ENCODE measurements around the gene KHK. TPM values are rescaled to one million over a fixed set of nuclear protein-coding genes. Genes with fewer than 3 reads are reported as not detected.

KHK gene
- total and polyA plus RNA-seq, 2 of the 8 experiments (the other 6 are each of a cell fraction or from before 2014, with no cell fraction given), result 11.0 to 17.7 TPM

DNA sequence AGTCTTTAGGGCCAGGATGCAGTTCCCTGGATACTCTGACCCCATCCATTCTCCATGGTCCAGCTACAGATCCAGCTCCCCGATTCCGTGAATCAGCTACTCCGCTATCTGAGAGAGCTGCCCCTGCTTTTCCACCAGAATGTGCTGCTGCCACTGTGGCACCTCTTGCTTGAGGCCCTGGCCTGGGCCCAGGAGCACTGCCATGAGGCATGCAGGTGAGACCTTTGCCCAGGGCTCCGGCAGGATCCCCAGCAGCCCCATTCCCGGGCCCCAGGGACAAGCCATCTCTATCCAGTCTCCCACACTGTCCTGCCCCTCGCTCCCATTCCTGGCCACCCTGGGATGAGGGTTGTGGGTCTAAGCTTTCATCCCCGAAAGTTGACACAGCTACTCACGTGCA lies 46.3 kb upstream of the KHK start:
- H2BK12ac ChIP-seq (ENCODE audit: low read depth, low read length), result no peak overlapping the region
- H3K9me3 ChIP-seq (ENCODE audit: insufficient read depth in 2 of 2, low read depth in 1 of 2, low read length in 1 of 2), result no peaks in the 10 kb centered on the region
- FAIRE-seq (no peak), DNase-seq (ENCODE audit: low read depth in 1 of 2, low spot score in 2 of 2) (no peak)
- no peak overlapping the region for H3K56ac ChIP-seq (replicated peaks; ENCODE audit: insufficient read length, low read depth, low read length)
- H3K27ac ChIP-seq (ENCODE audit: low read depth, low read length), result no peak overlapping the region
- no peaks in the 10 kb centered on the region for H3K23me2 ChIP-seq (ENCODE audit: low read depth, low read length)
- H4K5ac ChIP-seq (ENCODE audit: insufficient read length, low read depth, low read length), result no peak overlapping the region
- no peaks in the 10 kb centered on the region for H3K4me1 ChIP-seq (replicated peaks in 1 of 4; ENCODE audit: control insufficient read depth in 3 of 4, insufficient read depth in 4 of 4, low read length in 3 of 4)
- no peak overlapping the region for H3K18ac ChIP-seq (ENCODE audit: extremely low read depth, low read length)
- no peaks in the 10 kb centered on the region for H3K79me2 ChIP-seq (ENCODE audit: control insufficient read depth in 1 of 2, insufficient read depth in 2 of 2, low read length in 2 of 2)
- no peaks in the 10 kb centered on the region for H3K27me3 ChIP-seq (replicated peaks in 1 of 4; ENCODE audit: control insufficient read depth in 3 of 4, extremely low read depth in 1 of 4, insufficient read depth in 3 of 4, low read length in 3 of 4)
- H2BK120ac ChIP-seq (replicated peaks; ENCODE audit: low read depth, low read length), result no peak overlapping the region
- no peak overlapping the region for H3K14ac ChIP-seq (ENCODE audit: insufficient read length)
- H2BK5ac ChIP-seq (ENCODE audit: low read depth, low read length), result no peak overlapping the region
- no peak overlapping the region for H3K4me3 ChIP-seq (ENCODE audit: extremely low read depth in 1 of 4, insufficient read depth in 2 of 4, low read depth in 3 of 4, low read length in 4 of 4)
- no peak overlapping the region for H3K4ac ChIP-seq (replicated peaks; ENCODE audit: insufficient read length, low read depth, low read length)
- H2AFZ ChIP-seq (ENCODE audit: low read length), result no peak overlapping the region
- ChIA-PET CTCF (ENCODE audit: partially characterized antibody) (interaction anchor here (1.2 to 7.3 kb wide), 4 partner anchors 9 to 194 kb away, joined by 3 to 41 read pairs (median 3); no protein-coding TSS in a partner anchor), POLR2A (ENCODE audit: partially characterized antibody) (interaction anchor here (1.0 to 6.0 kb wide), 5 partner anchors 9 to 28 kb away, joined by 3 to 42 read pairs (median 4); partner anchors contain the start of gene AGBL5)
- H2BK15ac ChIP-seq (ENCODE audit: low read length), result no peak overlapping the region
- no peak overlapping the region for H2AK5ac ChIP-seq (ENCODE audit: low read depth, low read length)
- H4K20me1 ChIP-seq (replicated peaks in 1 of 2; ENCODE audit: control insufficient read depth in 1 of 2, insufficient read depth in 2 of 2, low read length in 2 of 2), result peaks cover 2 to 6% of the 10 kb centered on the region in 2 experiments
- no peak overlapping the region for H4K91ac ChIP-seq (replicated peaks; ENCODE audit: insufficient read length, low read length)
- H2BK20ac ChIP-seq (ENCODE audit: low read length), result no peak overlapping the region
- no peak overlapping the region for H3K23ac ChIP-seq (ENCODE audit: insufficient read length)
- H3K9ac ChIP-seq (replicated peaks in 1 of 4; ENCODE audit: extremely low read depth in 1 of 4, low read depth in 3 of 4, low read length in 3 of 4), result no peak overlapping the region
- no peak overlapping the region for H4K8ac ChIP-seq (ENCODE audit: extremely low read depth, insufficient read depth, low read length)
- no peak overlapping the region for H3K4me2 ChIP-seq (ENCODE audit: insufficient read depth in 1 of 2, low read depth in 2 of 2, low read length in 2 of 2)
- H3K79me1 ChIP-seq (ENCODE audit: low read depth, low read length), result no peaks in the 10 kb centered on the region
- WGBS, 2 experiments (ENCODE audit: extremely low coverage in 1 of 2, insufficient coverage in 1 of 2, insufficient read length in 1 of 2, insufficient replicate concordance in 2 of 2, low coverage in 1 of 2, low lambda C conversion rate in 2 of 2, missing lambda C conversion rate in 1 of 2), result 97% methylated on average over 8 of the region's 8 CpGs; no CpG with 5 or more reads in 1 of the 2 experiments
- H3K36me3 ChIP-seq (ENCODE audit: control insufficient read depth in 2 of 4, insufficient read depth in 4 of 4, low read length in 3 of 4), result peaks cover 21 to 51% (median 40%) of the 10 kb centered on the region in 4 experiments; a peak in 7 of 8 replicates
- TF ChIP-seq SUZ12 (IDR thresholded peaks at IDR 0.05; ENCODE audit: low read length) (no peak), BRCA1 (IDR thresholded peaks at IDR 0.05; ENCODE audit: low read depth, low read length) (no peak), TCF12 (IDR thresholded peaks at IDR 0.05; ENCODE audit: low read depth, low read length) (no peak), KDM5A (IDR thresholded peaks at IDR 0.05; ENCODE audit: low read length) (no peak), RNF2 (IDR thresholded peaks at IDR 0.05; ENCODE audit: borderline replicate concordance, low read depth, low read length, missing control alignments, poor library complexity, severe bottlenecking) (no peak), CEBPB (IDR thresholded peaks at IDR 0.05; ENCODE audit: low read depth, low read length) (no peak), NANOG (IDR thresholded peaks at IDR 0.05; ENCODE audit: insufficient read depth, low read depth, low read length, poor library complexity, severe bottlenecking) (no peak), SIX5 (IDR thresholded peaks at IDR 0.05; ENCODE audit: low read depth, low read length) (no peak), GABPA (IDR thresholded peaks at IDR 0.05; ENCODE audit: borderline replicate concordance, insufficient read depth, low read length) (no peak), FOSL1 (IDR thresholded peaks at IDR 0.05; ENCODE audit: insufficient read depth, low read depth, low read length) (no peak), BACH1 (IDR thresholded peaks at IDR 0.05; ENCODE audit: low read length) (no peak), MAFK (IDR thresholded peaks at IDR 0.05; ENCODE audit: low read depth, low read length) (no peak), TAF7 (optimal IDR thresholded peaks at IDR 0.05; ENCODE audit: borderline replicate concordance, low read depth, low read length) (no peak), CTBP2 (IDR thresholded peaks at IDR 0.05; ENCODE audit: borderline replicate concordance, insufficient read depth, insufficient read length, low read length) (no peak)
